Superior temporal gyrus (tissue), 1 donor: ENCODE data around the gene VAMP8.

Experiments
- DNase-seq: peaks from one replicate; pipeline ENCODE4 v3.0.0-alpha.2; 2016; ENCODE audit errors: extremely low spot score

VAMP8 gene

DNA sequence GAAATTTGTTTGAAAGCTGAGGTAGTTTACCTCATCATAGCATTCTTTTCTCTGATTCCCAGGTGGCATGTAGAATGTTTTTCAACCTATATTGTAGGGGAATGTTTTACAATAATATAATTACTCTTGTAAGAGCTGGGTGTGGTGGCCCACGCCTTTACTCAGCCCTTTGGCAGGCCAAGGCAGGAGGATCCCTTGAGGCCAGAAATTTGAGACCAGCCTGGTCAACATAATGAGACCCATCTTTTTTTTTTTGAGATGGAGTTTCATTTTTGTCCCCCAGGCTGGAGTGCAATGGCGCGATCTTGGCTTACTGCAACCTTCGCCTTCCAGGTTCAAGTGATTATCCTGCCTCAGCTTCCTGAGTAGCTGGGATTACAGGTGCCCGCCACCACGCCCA, 42.2 kb downstream of the VAMP8 start:
- no peak for DNase-seq

DNA sequence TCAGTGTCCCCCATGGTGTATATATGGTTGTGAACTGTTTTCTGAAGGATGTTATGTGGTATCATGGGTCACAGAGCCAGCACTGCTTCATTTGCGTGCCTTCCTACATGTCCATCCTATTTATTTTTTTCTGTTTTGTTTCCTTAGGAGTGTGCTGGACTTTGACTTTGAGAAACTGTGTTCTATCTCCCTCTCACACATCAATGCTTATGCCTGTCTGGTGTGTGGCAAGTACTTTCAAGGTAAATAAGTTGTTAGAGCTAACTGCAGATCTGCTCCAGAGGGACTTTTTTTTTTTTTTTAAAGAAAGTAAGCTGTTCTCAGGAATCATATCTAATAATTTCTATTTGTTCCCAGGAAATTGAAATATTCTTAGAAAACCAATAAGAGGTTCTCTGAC, 44.0 kb downstream of the VAMP8 start:
- DNase-seq, result no peak

- no peak for DNase-seq
These were observed 46.6 kb downstream of the VAMP8 start for GRCh38 chr2:85623991-85624390.

DNA sequence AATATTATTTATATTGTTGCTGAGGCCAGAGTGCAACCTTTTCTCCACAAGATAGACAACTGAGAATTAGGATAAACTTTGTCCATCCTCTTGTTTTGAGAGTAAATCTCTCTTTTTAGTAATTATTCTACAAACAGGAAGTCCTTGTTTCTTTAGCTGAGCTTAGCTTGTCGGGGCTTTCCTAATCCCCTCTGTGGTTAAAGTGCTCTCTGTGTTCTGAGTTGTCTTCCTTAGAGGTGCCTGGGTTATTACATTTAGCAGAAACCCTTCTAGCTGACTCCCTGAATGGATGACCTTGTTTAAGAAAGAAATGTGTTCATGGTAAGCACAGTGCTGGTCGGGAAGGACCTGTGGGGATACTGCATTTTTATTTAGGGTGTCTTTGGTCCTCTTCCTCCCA, 51.3 kb downstream of the VAMP8 start:
- DNase-seq, result no peak

DNA sequence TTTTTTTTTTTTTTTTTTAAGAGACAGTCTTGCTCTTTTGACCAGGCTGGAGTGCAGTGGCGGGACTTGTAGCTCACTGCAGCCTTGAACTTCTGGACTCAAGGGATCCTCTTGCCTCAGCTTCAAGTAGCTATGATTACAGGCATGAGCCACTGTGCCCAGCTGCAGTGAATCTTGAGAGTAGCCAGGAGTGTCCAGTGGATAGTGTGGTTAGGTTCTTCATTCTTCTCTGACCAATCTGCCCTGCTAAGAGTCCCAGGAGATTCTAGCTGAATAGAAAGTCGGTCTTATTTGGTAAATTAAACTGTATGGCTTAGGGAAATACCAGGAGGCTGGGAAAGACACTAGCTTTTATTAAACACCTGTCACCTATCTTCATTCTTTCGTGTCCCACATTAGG, 53.9 kb downstream of the VAMP8 start:
- DNase-seq, result no peak
